IMR-90 (cell line): ENCODE results near the gene CPNE2. TPM values are rescaled to one million over a fixed set of nuclear protein-coding genes. Genes with fewer than 3 reads are reported as not detected.

Experiments used
- ATAC-seq: fragments of 200-7000 bp; cut with Tn5 transposase; 2 replicates; pipeline ENCODE4 v1.9.1; 2020; ENCODE audit warnings: low read depth, mild to moderate bottlenecking, moderate library complexity
- BruUV-seq: library from RNA; stranded (reverse); fragments of 400-500 nt; replicated peaks from 2 replicates; lab custom pipeline; 2021; lab: Mats Ljungman, UMichigan
- CTCF ChIA-PET: fragments of 300-600 bp; formaldehyde crosslinking; extraction: SDS; loops from one replicate; lab custom pipeline; 2021; ENCODE audit warnings: antibody characterized with exemption; lab: Yijun Ruan, JAX
- POLR2A ChIA-PET: fragments of 300-600 bp; sonication (Branson Sonifier 250); formaldehyde crosslinking; loops from one replicate; lab custom pipeline; 2022; ENCODE audit warnings: antibody characterized with exemption; ENCODE audit not compliant: unreplicated experiment; lab: Charles Lee
- DNase-seq: peaks from one replicate; pipeline ENCODE4 v3.0.0; 2013
- H2AFZ ChIP-seq: replicated peaks from 2 replicates; pipeline ENCODE3; 2013; ENCODE audit warnings: low read length, mild to moderate bottlenecking; ENCODE audit not compliant: poor library complexity
- H2AK5ac ChIP-seq: 2 replicates; pipeline ENCODE4 v1.6.1; 2013; ENCODE audit warnings: low read depth, low read length, inconsistent platforms
- H2AK9ac ChIP-seq: replicated peaks from 2 replicates; pipeline ENCODE3; 2013; ENCODE audit warnings: mild to moderate bottlenecking, low read depth, low read length, moderate library complexity; ENCODE audit not compliant: poor library complexity
- H2BK120ac ChIP-seq: 2 replicates; pipeline ENCODE4 v1.6.1; 2013; ENCODE audit warnings: low read depth, low read length, inconsistent platforms
- H2BK15ac ChIP-seq: 3 replicates; pipeline ENCODE4 v1.6.1; 2013; ENCODE audit warnings: low read depth, low read length, inconsistent platforms
- H2BK20ac ChIP-seq: 2 replicates; pipeline ENCODE4 v1.6.1; 2013; ENCODE audit warnings: low read depth, mild to moderate bottlenecking, inconsistent platforms, low read length, moderate library complexity
- H2BK5ac ChIP-seq: 2 replicates; pipeline ENCODE4 v1.6.1; 2013; ENCODE audit warnings: mild to moderate bottlenecking, low read depth, low read length, inconsistent platforms; ENCODE audit not compliant: poor library complexity, severe bottlenecking
- H3K14ac ChIP-seq: replicated peaks from 2 replicates; pipeline ENCODE4 v1.6.1; 2013; ENCODE audit warnings: low read depth, low read length, inconsistent platforms
- H3K18ac ChIP-seq: 2 replicates; pipeline ENCODE4 v1.6.1; 2013; ENCODE audit warnings: low read depth, low read length, control low read depth
- H3K23ac ChIP-seq: 2 replicates; pipeline ENCODE4 v1.6.1; 2013; ENCODE audit warnings: low read depth, low read length, inconsistent platforms
- H3K27ac ChIP-seq: 2 replicates; pipeline ENCODE4 v1.5.1; 2013; ENCODE audit warnings: mild to moderate bottlenecking, control low read depth, low read length; ENCODE audit not compliant: insufficient read depth
- H3K27me3 ChIP-seq: 2 replicates; pipeline ENCODE4 v1.6.1; 2013; ENCODE audit warnings: low read length; ENCODE audit not compliant: control insufficient read depth, insufficient read depth
- H3K36me3 ChIP-seq: 2 replicates; pipeline ENCODE4 v1.6.1; 2013; ENCODE audit warnings: low read length, mixed read lengths; ENCODE audit not compliant: control insufficient read depth, insufficient read depth
- H3K4ac ChIP-seq: 2 replicates; pipeline ENCODE4 v1.6.1; 2013; ENCODE audit warnings: low read depth, low read length, inconsistent platforms
- H3K4me1 ChIP-seq: 2 replicates; pipeline ENCODE4 v1.6.1; 2013; ENCODE audit warnings: low read length, mixed read lengths; ENCODE audit not compliant: control insufficient read depth, insufficient read depth
- H3K4me2 ChIP-seq: 2 replicates; pipeline ENCODE4 v1.6.1; 2013; ENCODE audit warnings: low read depth, mild to moderate bottlenecking, control low read depth, low read length, moderate library complexity
- H3K4me3 ChIP-seq: 2 replicates; pipeline ENCODE4 v1.5.1; 2013; ENCODE audit warnings: low read depth, mild to moderate bottlenecking, control low read depth, low read length, moderate library complexity; ENCODE audit not compliant: insufficient read depth
- H3K56ac ChIP-seq: 2 replicates; pipeline ENCODE4 v1.6.1; 2013; ENCODE audit warnings: low read length, inconsistent platforms; ENCODE audit not compliant: insufficient read depth; ENCODE audit errors: extremely low read depth
- H3K79me1 ChIP-seq, 2 experiments: 2 replicates each; pipeline ENCODE4 v1.6.1; 2013; ENCODE audit warnings: low read length in 2 of 2, inconsistent platforms in 1 of 2, low read depth in 1 of 2
- H3K9ac ChIP-seq: 2 replicates; pipeline ENCODE4 v1.6.1; 2013; ENCODE audit warnings: low read depth, low read length, control low read depth
- H3K9me1 ChIP-seq: 2 replicates; pipeline ENCODE4 v1.6.1; 2013; ENCODE audit warnings: low read length, inconsistent platforms; ENCODE audit not compliant: insufficient read depth
- H3K9me3 ChIP-seq: 2 replicates; pipeline ENCODE4 v1.6.1; 2013; ENCODE audit warnings: low read length; ENCODE audit not compliant: control insufficient read depth, insufficient read depth
- H4K20me1 ChIP-seq: 2 replicates; pipeline ENCODE4 v1.6.1; 2013; ENCODE audit warnings: low read length, inconsistent platforms; ENCODE audit not compliant: insufficient read depth
- H4K5ac ChIP-seq: 2 replicates; pipeline ENCODE4 v1.6.1; 2013; ENCODE audit warnings: mild to moderate bottlenecking, low read depth, low read length, control low read depth
- H4K8ac ChIP-seq, 2 experiments: 2 replicates each; pipeline ENCODE4 v1.6.1; 2013; ENCODE audit warnings: low read depth in 2 of 2, low read length in 2 of 2, control low read depth in 1 of 2, inconsistent platforms in 1 of 2
- H4K91ac ChIP-seq: 2 replicates; pipeline ENCODE4 v1.6.1; 2013; ENCODE audit warnings: low read depth, low read length, inconsistent platforms; ENCODE audit not compliant: insufficient read depth
- BHLHE40 ChIP-seq: fragments of 150-350 bp; IDR thresholded peaks from 2 replicates; pipeline ENCODE4 v1.6.1; 2016; ENCODE audit warnings: mild to moderate bottlenecking, low read depth, low read length
- NFE2L2 ChIP-seq: fragments of 150-350 bp; IDR thresholded peaks from 2 replicates; pipeline ENCODE4 v1.6.1; 2016; ENCODE audit warnings: low read depth, mild to moderate bottlenecking, low read length
- WGBS, 2 experiments: methylation state at CpG; one replicate each; pipeline versions ENCODE4 v1.1.5 to v1.1.7; 2013; ENCODE audit warnings: missing lambda C conversion rate in 2 of 2; ENCODE audit not compliant: insufficient read length in 1 of 2; ENCODE audit errors: extremely low coverage in 2 of 2; 5-methylcytosine and 5-hydroxymethylcytosine counted together
- dilution Hi-C: fragments of 300-500 bp; cut with HindIII; formaldehyde crosslinking; loops from one replicate; pipeline ENCODE4 v1.14.3; 2018; ENCODE audit warnings: low sequenced_read_pairs; ENCODE audit not compliant: unreplicated experiment
- in situ Hi-C: fragments of 300-500 bp; cut with MboI; formaldehyde crosslinking; loops from 3 replicates; pipeline ENCODE4 v1.14.3; 2019; ENCODE audit warnings: low sequenced_read_pairs, inconsistent platforms, mixed read lengths
- intact Hi-C: fragments of 100-400 bp; cut with micrococcal nuclease; formaldehyde crosslinking; loops from 2 replicates; pipeline ENCODE4 v1.10.0; 2022
- polyA plus RNA-seq, 3 experiments: library from polyadenylated mRNA; depleted of rRNA; stranded (reverse); fragments of >200 nt; gene quantifications; 2 replicates each; pipeline ENCODE4 v1.2.3, GENCODE V29; 2012; ENCODE audit warnings: low replicate concordance in 1 of 3
- total RNA-seq: library from RNA; depleted of rRNA; stranded (reverse); fragments of >200 nt; gene quantifications from 2 replicates; pipeline ENCODE4 v1.2.3, GENCODE V29; 2012
- TF ChIP-seq, protein P1 (sequence below): fragments of 150-350 bp; IDR thresholded peaks from 2 replicates; pipeline ENCODE4 v1.6.1; 2016; ENCODE audit warnings: low read depth, mild to moderate bottlenecking, low read length, moderate library complexity, borderline replicate concordance

CPNE2 gene
- total and polyA plus RNA-seq, 2 of the 4 experiments (the other 2 are of a cell fraction), result 15.4 to 48.0 TPM

DNA sequence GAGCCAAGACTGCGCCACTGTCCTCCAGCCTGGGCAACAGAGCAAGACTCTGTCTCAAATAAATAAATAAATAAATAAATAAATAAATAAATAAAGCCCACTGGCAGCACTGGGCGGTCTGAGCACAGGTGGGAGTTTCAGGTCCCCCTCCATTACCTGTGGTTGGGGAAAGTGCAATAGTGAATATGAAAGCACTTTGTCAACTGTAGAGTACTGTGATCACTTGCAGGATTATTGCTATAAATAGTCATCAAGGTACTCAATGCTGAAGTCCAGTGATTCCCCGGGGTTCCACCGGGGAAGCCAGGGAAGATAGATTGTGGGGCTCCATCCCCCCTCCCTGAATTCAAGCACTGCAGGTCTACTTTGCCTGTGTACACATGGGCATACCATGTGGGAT lies 42.7 kb upstream of the CPNE2 start:
- H4K8ac ChIP-seq, result no peak overlapping the region
- no peak overlapping the region for H4K5ac ChIP-seq
- BruUV-seq, result no TSS peak
- no peaks in the 10 kb centered on the region for H3K9me3 ChIP-seq
- no peak overlapping the region for H3K4me2 ChIP-seq
- H3K27ac ChIP-seq, result no peak overlapping the region
- dilution Hi-C loops (no loop called here), intact Hi-C loops (loop anchor here (10.0 kb wide), 1 partner anchor 85 kb away; the partner anchor contains the start of gene CETP), in situ Hi-C loops (loop anchor here (10.0 kb wide), 1 partner anchor 185 kb away; the partner anchor contains the start of gene SLC12A3)
- no peak overlapping the region for H3K56ac ChIP-seq
- H2BK120ac ChIP-seq, result no peak overlapping the region
- peaks cover 14% of the 10 kb centered on the region for H3K36me3 ChIP-seq
- no peak overlapping the region for H2BK15ac ChIP-seq
- H3K23ac ChIP-seq, result no peak overlapping the region
- TF ChIP-seq NFE2L2 (no peak), BHLHE40 (no peak)
- TF ChIP-seq, protein P1, sequence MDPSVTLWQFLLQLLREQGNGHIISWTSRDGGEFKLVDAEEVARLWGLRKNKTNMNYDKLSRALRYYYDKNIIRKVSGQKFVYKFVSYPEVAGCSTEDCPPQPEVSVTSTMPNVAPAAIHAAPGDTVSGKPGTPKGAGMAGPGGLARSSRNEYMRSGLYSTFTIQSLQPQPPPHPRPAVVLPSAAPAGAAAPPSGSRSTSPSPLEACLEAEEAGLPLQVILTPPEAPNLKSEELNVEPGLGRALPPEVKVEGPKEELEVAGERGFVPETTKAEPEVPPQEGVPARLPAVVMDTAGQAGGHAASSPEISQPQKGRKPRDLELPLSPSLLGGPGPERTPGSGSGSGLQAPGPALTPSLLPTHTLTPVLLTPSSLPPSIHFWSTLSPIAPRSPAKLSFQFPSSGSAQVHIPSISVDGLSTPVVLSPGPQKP, result no peak
- H3K4me1 ChIP-seq, result peaks cover 3% of the 10 kb centered on the region; the same call in 1 of the 2 replicates
- no peaks in the 10 kb centered on the region for H4K20me1 ChIP-seq
- no peak overlapping the region for H3K4ac ChIP-seq
- no peak overlapping the region for H2AK9ac ChIP-seq
- no CpG with 5 or more reads among the region's 4 CpGs for WGBS, 2 experiments
- H3K18ac ChIP-seq, result no peak overlapping the region
- H3K9ac ChIP-seq, result no peak overlapping the region
- H3K9me1 ChIP-seq, result no peaks in the 10 kb centered on the region
- CTCF ChIA-PET, result no interaction called here
- no peaks in the 10 kb centered on the region for H3K27me3 ChIP-seq
- no peak overlapping the region for H3K14ac ChIP-seq
- no peaks in the 10 kb centered on the region for H3K79me1 ChIP-seq
- no peak overlapping the region for H4K91ac ChIP-seq
- no peak overlapping the region for H2BK5ac ChIP-seq
- no peak overlapping the region for H2AFZ ChIP-seq
- no peak for DNase-seq
- no peak for ATAC-seq
- no peak overlapping the region for H3K4me3 ChIP-seq
- H2BK20ac ChIP-seq, result no peak overlapping the region
- POLR2A ChIA-PET, result no interaction called here
- H2AK5ac ChIP-seq, result no peak overlapping the region
